Measurements from ENCODE around the gene SYNE2. TPM values are rescaled to one million over a fixed set of nuclear protein-coding genes. Genes with fewer than 3 reads are reported as not detected.

The SYNE2 gene
- total and polyA plus RNA-seq, 12 donors, result 43.6 to 205 (median 103) TPM

GRCh38 chr14:64049616-64050381 is 197.0 kb downstream of the SYNE2 start:
- intact Hi-C loops (cut with DNase I), result loop anchor here in 3 of 10 donors (10.0 kb wide), 2 partner anchors 245 to 255 kb away; partner anchors contain the start of gene ESR2 (in 2 of the 3)
- WGBS, 2 donors, result 93 to 95% methylated on average over 2 of the region's 2 CpGs
- Histone ChIP-seq H3K36me3 (peaks cover 0 to 92% (median 20%) of the 10 kb centered on the region in 9 donors), H3K27ac (no peak overlapping the region), H3K27me3 (no peaks in the 10 kb centered on the region), H3K4me3 (no peak overlapping the region), H3K9me3 (no peaks in the 10 kb centered on the region), H3K4me1 (no peaks in the 10 kb centered on the region)
- DNase-seq, result no peak
- TF ChIP-seq, protein P1, sequence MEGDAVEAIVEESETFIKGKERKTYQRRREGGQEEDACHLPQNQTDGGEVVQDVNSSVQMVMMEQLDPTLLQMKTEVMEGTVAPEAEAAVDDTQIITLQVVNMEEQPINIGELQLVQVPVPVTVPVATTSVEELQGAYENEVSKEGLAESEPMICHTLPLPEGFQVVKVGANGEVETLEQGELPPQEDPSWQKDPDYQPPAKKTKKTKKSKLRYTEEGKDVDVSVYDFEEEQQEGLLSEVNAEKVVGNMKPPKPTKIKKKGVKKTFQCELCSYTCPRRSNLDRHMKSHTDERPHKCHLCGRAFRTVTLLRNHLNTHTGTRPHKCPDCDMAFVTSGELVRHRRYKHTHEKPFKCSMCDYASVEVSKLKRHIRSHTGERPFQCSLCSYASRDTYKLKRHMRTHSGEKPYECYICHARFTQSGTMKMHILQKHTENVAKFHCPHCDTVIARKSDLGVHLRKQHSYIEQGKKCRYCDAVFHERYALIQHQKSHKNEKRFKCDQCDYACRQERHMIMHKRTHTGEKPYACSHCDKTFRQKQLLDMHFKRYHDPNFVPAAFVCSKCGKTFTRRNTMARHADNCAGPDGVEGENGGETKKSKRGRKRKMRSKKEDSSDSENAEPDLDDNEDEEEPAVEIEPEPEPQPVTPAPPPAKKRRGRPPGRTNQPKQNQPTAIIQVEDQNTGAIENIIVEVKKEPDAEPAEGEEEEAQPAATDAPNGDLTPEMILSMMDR (IDR thresholded peaks at IDR 0.05), result no peak
- no peak for ATAC-seq

DNA sequence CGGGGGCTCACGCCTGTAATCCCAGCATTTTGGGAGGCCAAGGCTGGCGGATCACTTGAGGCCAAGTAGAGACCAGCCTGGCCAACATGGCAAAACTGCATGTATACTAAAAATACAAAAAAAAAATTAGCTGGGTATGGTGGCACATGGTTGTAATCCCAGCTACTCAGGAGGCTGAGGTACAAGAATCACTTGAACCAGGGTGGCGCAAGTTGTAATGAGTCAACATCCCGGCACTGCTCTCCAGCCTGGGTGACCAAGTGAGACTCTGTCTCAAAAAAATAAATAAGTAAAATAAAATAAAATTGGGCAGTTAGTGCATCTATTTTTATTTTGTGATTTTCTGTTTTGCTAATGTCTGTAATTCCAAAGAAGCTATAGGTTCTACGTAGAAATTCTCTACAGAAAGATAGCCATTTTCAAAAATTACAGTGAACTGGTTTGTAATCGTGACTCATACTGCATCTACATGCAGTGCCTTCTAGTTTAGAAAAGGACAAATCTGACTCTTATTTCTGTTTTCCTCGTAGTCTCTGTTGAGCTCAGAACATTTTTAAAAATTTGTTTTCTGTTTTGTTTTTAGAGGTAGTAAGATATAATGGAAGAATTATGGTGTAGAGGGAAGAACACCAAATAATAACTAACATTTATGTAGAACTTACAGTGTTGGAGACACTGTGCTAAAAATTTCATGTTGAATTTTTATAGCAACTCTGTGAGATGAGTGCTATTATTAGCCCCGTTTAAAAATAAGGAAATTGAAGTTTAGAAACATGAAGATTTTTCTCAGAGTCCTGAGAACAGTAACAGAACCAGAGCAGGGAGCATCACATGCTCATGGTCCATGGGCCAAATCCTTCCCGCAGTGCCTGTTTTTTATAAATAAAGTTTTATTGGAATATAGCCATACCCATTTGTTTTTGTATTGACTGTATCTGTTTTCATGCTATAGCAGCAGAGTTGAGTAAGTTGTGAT is 201.2 kb downstream of the SYNE2 start:
- Histone ChIP-seq H3K4me3 (no peak overlapping the region), H3K4me1 (no peaks in the 10 kb centered on the region), H3K36me3 (peaks cover 0 to 95% (median 20%) of the 10 kb centered on the region in 9 donors), H3K27ac (no peak overlapping the region), H3K9me3 (no peaks in the 10 kb centered on the region), H3K27me3 (no peaks in the 10 kb centered on the region)
- TF ChIP-seq, protein P1 (IDR thresholded peaks at IDR 0.05), result no peak
- ATAC-seq, result no peak
- DNase-seq, result no peak
- WGBS, 2 donors, result 83% methylated on average over 10 of the region's 10 CpGs
- intact Hi-C loops (cut with DNase I), result loop anchor here in 1 of 10 donors (10.0 kb wide), 1 partner anchor 241 kb away; the partner anchor contains the start of gene ESR2

- Histone ChIP-seq H3K4me1 (no peaks in the 10 kb centered on the region), H3K9me3 (no peaks in the 10 kb centered on the region), H3K4me3 (no peak overlapping the region), H3K27me3 (no peaks in the 10 kb centered on the region), H3K27ac (no peak overlapping the region), H3K36me3 (peaks cover 0 to 74% (median 0%) of the 10 kb centered on the region in 9 donors)
- TF ChIP-seq, protein P1 (IDR thresholded peaks at IDR 0.05), result no peak
- WGBS, 2 donors, result 94 to 99% methylated on average over 6 of the region's 6 CpGs
- intact Hi-C loops (cut with DNase I), result loop anchor here in 2 of 10 donors (5.0 to 10.0 kb wide), 2 partner anchors 235 to 943 kb away; partner anchors contain the start of gene ESR2 (in 1 of the 2)
- DNase-seq (no peak), ATAC-seq (no peak)
Measured at GRCh38 chr14:64059454-64060198, 206.8 kb downstream of the SYNE2 start.
